ENCODE results near the gene RRP9.
A peak's percentile ranks its signal among the peaks of the same experiment; 100 is the strongest.
"Not testable (repeated sequence)": the region's sequence is repeated elsewhere in the genome, so short reads cannot be mapped to it uniquely, and the experiment has no call there.

Gene RRP9

GRCh38 chr3:51904034-51904823, 37.5 kb downstream of the RRP9 start:
- no peak for DNase-seq (ENCODE audit: low spot score)

- peak; percentile 4 for DNase-seq (ENCODE audit: low spot score)
Observed at GRCh38 chr3:51902361-51902760, 39.3 kb downstream of the RRP9 start.

GRCh38 chr3:51900043-51900442, 41.7 kb downstream of the RRP9 start:
- DNase-seq (ENCODE audit: low spot score) = not testable (repeated sequence)

- DNase-seq (ENCODE audit: low spot score) = no peak
Observed at GRCh38 chr3:51897391-51897790, 44.3 kb downstream of the RRP9 start.

GRCh38 chr3:51896607-51897305, 44.9 kb downstream of the RRP9 start:
- no peak for DNase-seq (ENCODE audit: low spot score)

GRCh38 chr3:51894939-51895338, 46.8 kb downstream of the RRP9 start:
- no peak for DNase-seq (ENCODE audit: low spot score)

- DNase-seq (ENCODE audit: low spot score) = no peak
Observed at GRCh38 chr3:51894391-51894790, 47.3 kb downstream of the RRP9 start.

GRCh38 chr3:51891242-51892039, 50.3 kb downstream of the RRP9 start:
- DNase-seq (ENCODE audit: low spot score) = no peak

GRCh38 chr3:51888463-51889105, 53.1 kb downstream of the RRP9 start:
- DNase-seq (ENCODE audit: low spot score) = no peak

GRCh38 chr3:51887620-51888019, 54.1 kb downstream of the RRP9 start:
- DNase-seq (ENCODE audit: low spot score) = no peak

GRCh38 chr3:51886447-51886846, 55.3 kb downstream of the RRP9 start:
- no peak for DNase-seq (ENCODE audit: low spot score)

All from CD4-positive, alpha-beta T cell treated with Interleukin-2 at 100 ng/mL for 4 hours (primary cell).